Superior temporal gyrus (tissue), 1 donor: ENCODE results near the gene SYTL2.
"Not testable (repeated sequence)": the region's sequence is repeated elsewhere in the genome, so short reads cannot be mapped to it uniquely, and the experiment has no call there.

ENCODE experiments used
- DNase-seq: peaks from one replicate; pipeline ENCODE4 v3.0.0-alpha.2; 2016; ENCODE audit errors: extremely low spot score

The SYTL2 gene

GRCh38 chr11:85795712-85796487 lies 15.0 kb downstream of the SYTL2 start:
- no peak for DNase-seq

- no peak for DNase-seq
These were observed 19.4 kb downstream of the SYTL2 start for GRCh38 chr11:85791409-85791990.

GRCh38 chr11:85787809-85788760 lies 22.9 kb downstream of the SYTL2 start:
- DNase-seq = no peak

- DNase-seq = no peak
These were observed 23.8 kb downstream of the SYTL2 start for GRCh38 chr11:85787168-85787567.

- DNase-seq = no peak
These were observed 26.3 kb downstream of the SYTL2 start for GRCh38 chr11:85784480-85785265.

- no peak for DNase-seq
These were observed 27.2 kb downstream of the SYTL2 start for GRCh38 chr11:85783758-85784157.

- DNase-seq = not testable (repeated sequence)
These were observed 30.0 kb downstream of the SYTL2 start for GRCh38 chr11:85780780-85781517.

- DNase-seq = no peak
These were observed 30.8 kb downstream of the SYTL2 start for GRCh38 chr11:85779956-85780640.

- not testable (repeated sequence) for DNase-seq
These were observed 33.4 kb downstream of the SYTL2 start for GRCh38 chr11:85777603-85777972.

- peak; percentile 78 for DNase-seq
These were observed 33.9 kb downstream of the SYTL2 start for GRCh38 chr11:85776951-85777602.

GRCh38 chr11:85774256-85775101 lies 36.5 kb downstream of the SYTL2 start:
- DNase-seq = no peak

- DNase-seq = no peak
These were observed 38.2 kb downstream of the SYTL2 start for GRCh38 chr11:85772695-85773094.

GRCh38 chr11:85771568-85771967 lies 39.4 kb downstream of the SYTL2 start:
- DNase-seq = no peak

- no peak for DNase-seq
These were observed 41.2 kb downstream of the SYTL2 start for GRCh38 chr11:85769771-85770170.

GRCh38 chr11:85768473-85769146 lies 42.3 kb downstream of the SYTL2 start:
- DNase-seq = no peak

- DNase-seq = no peak
These were observed 43.5 kb downstream of the SYTL2 start for GRCh38 chr11:85767246-85767945.

GRCh38 chr11:85766721-85767161 lies 44.2 kb downstream of the SYTL2 start:
- DNase-seq = no peak

GRCh38 chr11:85764796-85765195 lies 46.1 kb downstream of the SYTL2 start:
- DNase-seq = no peak
